ENCODE data around the gene DIO3.

The DIO3 gene

DNA sequence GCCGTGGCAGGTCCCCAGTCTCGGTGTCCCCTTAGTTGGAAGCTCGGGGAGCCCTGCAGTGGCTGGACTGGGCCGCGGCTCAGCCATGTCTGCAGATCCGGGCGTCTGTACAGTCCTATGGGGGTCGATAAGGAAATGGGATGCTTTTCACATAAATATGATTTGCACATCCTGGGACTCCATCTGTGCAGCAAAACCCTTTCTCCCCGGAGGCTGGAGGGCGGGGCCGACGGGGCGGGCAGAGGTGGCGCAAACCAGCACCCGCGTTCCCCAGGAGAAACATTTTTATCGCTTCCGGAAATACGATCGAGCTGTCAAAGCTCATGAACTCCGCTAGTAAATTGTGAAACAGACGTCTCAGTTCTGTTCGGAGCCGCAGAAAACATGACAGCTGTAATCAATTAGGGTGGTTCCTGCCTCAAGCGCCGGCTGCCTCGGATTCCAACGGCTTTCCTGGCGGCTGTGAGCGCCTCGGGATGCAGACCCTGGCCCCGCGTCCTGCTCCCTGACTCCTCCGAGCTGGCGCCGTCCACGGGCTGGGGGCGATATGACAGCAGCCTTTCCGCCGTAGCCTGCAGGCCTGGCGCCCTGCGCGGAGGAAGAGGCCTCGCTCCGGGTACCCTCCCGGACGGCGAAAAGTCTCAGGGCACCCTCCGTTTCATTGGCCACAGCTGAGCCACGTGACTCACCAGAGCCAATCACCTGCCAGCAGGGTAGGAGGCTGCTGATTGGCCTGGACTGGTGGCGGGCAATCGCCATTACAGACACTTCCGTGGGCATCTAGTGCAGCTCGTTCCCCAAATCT lies 23.0 kb downstream of the DIO3 start:
- DNase-seq, result no peak

DNA sequence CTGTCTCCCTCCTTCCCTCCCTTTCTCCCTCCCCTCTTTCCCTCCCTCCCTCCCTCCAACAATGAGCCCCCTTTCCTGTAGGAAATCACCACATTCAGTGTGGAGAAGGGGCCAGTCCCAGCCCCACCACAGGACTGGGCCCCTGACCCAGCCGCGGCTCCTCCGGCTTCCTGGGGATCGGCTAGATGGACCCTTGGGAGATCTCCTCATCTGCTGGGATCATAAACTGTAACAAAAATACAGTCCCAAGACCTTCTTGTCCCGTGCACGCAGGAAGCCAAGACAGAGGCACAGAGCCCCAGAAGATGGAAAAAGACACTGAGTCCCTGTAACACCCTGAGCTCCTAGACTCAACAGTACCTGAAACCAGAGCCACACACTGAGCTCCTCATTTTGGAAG lies 23.9 kb downstream of the DIO3 start:
- DNase-seq, result no peak

DNA sequence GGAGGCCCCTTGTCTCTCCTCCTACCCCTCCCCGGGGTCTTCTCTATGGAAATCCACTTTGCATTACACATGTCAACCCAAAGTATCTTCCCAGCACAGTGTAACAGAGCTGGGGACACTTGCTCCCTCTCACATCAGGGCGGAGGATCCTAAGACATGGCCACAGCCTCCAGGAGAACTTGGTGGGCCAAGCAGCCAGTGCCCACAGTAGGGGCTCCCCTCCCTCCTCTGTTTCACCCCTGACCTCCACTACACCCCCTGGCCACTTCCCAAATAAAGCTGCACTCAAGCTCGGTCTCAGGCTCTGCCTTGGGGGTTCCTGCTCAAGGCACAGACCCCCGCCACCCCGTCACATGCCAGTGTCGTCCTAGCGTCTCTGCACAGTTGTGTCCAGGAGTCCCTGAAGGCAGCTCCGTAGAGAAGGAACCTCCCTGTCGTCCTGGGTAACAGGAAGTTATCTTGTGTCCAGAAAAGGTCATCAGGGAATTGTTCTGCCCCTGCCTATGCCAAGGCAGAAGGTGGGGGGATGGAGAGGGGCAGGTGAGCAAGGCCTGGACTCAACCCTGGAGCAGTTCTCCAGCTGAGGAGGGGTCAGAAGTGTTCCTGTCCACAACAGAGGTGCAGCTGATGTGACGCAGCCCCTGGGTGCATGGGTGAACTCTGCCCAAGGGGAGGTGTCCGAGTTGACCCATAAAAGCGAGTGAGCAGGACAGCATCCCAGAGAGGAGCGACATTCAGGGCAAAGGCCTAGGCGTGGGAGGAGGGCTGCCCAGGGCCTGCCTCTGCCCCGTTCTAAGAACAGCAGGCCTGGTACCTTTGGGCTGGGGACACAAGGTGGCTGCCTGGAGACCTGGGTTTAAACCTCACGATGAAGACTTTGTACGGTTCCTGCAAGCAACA lies 25.5 kb downstream of the DIO3 start:
- DNase-seq, result no peak

DNA sequence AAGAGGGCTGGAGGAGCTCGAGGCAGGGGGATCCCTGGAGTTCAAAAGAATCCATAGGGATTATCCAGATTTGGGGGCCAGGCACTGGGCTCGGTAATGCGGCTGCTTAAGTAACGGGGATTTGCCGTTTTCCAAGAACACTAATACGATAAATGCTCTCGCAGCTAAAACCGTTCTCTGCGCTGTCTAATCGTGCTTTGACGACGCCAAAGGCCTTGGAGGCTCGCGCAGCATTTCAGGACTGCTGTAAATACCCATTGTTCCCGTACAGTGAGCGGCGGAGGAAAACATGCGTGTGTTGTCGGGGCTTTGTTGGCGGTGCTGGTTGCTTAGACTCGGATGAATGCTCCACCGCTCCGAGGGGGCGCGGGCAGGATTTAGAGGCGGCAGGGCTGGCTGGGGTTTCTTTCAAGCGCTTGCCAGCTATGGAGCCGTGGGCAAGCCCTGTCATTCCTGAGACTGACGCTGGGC lies 26.2 kb downstream of the DIO3 start:
- no peak for DNase-seq

DNA sequence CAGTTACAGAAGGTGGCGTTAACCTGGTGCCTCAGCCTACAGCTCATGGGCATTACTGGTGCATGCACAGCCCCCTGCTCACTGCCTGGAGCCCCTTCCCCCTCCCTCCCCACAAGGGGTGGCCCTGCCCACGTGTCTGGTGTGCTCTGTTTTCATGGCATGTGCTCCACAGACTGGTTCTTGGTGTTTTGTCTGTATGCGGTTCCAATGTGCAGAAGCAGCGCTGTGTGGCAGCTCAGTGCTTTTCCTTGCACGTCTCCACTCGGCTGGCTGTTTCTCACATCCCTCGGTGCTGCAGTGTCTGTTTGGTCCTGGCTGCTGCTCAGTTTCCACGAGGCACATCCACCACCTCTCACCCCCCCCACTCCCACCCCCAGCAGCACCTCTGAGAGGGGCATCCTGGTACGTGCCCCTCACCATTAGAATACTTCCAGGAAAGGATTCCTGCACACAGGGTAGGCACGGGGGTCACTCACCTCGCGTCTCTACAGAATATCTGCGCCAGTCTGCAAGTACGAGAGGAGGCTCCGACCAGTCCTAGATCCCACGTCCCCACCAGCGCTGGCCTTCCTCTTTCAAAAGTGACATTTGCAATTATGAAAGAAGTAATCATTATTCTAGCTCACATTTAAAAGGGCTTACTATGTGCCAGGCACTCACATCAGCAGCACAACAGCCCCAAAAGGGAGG lies 27.1 kb downstream of the DIO3 start:
- no peak for DNase-seq

DNA sequence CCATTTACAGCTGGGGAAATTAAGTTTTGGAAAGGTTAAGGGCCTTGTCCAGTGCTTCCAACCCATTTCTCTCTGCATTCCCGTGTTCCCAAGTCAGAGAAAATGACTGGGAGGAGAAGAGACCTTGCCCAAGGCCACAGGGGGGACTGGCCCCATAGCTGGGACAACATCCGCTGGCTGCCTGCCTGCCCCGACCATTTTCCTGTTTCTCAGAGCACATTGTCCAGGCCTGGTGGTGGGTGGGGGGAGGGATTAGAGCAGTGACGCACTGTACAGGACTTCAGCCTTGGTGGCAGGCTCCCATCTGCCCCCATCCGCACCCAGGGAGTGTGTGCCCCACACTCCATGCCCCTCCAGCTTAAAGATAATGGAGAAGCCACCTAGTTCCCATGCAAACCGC lies 27.7 kb downstream of the DIO3 start:
- DNase-seq, result no peak

DNA sequence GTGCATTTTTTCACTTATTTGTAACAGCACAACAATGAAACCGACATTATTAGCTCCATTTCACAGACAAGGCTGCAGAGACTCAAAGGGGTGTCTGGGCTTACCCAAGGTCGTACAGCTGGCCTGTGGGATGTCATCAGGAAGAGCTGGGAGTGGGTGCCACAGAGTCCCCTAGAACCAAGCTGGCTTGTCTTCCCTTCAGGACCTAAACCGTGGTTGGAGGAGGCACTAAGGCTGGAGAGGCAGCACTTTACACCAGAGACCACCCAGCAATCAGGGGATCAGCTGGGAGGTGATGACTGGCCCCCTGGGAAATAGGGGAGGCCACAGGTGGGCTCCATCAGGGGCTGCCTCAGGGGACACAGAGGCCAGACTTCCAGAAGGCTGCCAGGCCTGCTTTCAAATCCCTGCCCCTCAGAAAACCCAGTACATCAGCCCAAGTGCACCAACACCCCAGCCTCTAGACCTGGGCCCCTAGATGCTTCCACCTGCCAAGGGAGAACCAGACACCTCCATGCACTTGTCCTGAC lies 28.3 kb downstream of the DIO3 start:
- DNase-seq, result no peak

DNA sequence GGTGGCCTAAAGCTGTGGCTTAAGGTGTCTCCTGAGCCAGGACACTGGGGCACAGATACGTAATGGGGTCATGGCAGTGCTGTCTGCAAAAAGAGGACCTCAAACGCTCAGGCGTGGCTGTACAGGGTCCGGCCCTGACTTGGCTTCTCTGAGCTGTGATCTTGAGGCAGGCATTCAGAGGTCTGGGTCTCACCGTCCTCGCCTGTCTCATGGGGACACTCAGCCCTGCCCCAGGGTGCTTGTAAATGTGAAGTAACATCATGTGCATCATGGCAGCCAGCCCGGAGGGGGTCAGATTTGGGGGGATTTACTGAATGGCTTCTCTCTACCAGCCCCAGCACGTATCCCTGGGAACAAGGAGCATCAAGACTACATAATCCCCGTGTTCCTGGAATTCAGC lies 28.8 kb downstream of the DIO3 start:
- no peak for DNase-seq

DNA sequence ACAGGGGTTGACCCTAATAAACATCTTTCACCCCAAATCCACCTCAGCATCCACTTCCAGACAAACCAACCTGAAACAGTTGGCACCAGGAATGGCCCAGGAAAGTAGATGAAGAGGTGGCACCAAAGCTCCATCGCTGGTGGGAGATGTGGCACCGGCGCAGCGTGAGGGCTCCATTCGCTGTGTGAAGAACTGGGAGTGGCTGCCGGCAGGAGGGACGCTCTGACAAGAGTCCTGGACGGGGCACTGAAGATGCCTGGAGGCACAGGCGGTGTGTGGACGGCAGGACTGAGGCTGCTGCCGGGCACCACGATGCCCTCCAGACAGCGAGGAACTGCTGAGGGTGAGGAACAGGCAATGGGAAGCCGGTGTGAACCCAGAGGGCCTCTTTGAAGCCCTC lies 29.3 kb downstream of the DIO3 start:
- DNase-seq, result no peak

DNA sequence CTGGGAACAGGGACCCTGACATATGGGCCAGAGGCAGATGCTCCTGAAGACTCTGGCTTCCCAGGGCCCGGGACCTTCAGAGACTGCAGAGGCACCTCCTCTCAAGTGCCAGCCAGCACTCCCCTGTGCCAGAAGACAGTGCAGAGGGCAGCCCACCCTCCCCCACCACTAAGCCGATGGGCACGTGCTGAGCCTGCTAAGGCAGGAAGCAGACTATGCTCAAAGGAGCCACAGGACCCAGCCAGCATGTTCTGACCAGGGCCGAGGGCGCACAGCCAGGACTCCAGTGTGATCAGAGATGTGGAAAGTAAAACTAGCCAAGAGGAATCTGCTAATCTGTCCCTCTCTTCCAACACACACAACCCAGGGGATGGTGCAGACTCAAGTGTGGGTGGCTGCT lies 29.8 kb downstream of the DIO3 start:
- DNase-seq, result no peak

DNA sequence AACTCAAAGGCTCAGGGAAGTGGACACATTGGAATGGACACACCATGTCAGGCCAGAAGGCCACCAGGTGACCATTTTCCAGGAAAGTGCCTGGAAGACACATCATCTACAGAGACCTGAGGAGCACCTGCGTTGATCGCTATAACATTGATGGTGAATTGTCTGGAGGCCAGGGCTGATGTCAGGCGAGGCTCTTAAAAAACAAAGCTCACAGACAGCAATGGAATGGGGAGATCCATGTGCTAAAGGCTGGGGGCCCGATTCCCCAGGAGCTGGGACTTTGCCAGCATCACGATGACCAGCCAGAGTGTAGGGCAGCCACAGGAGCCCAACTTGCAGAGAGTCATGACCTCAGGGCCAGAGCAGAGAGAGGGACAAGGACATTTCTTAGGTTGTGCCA lies 30.3 kb downstream of the DIO3 start:
- DNase-seq, result no peak

DNA sequence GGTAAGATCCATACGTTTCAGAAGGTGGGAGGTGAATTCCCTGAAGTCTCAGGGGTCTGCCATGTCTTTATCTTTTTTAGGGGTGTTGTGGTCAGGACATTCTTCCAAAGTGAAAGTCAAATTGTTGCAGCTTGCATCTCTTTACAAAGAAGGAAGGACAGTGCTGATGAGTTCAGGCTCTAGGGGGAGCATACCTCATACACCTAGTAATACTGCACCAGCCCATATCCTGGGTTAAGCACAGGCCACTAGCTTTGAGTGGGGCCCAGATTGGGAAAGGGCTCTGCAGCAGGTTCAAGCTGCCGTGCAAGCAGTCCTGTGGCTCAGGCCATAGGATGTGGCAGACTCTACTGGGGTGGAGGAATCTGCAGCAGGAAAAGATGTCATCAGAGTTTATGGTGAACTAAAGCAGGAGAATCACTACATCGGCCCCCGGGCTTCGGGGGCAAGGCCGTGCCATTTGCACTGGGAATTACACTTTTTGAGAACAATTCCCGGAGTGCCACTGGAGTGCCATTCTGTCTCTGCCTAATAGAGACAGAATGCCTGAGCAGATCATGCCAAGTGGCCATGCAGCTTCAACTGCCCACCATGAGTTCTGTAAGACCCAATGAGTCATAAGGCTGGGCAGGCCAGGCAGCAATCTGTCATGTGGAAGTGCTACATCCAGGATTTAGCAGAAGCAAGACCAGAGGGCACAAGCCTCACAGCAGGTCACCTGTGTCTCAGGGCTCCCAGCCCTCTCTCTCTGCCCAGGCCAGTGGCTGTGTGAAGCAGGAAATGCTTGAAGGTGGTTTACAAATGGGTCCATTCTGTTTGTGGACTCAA lies 32.3 kb downstream of the DIO3 start:
- DNase-seq, result no peak

DNA sequence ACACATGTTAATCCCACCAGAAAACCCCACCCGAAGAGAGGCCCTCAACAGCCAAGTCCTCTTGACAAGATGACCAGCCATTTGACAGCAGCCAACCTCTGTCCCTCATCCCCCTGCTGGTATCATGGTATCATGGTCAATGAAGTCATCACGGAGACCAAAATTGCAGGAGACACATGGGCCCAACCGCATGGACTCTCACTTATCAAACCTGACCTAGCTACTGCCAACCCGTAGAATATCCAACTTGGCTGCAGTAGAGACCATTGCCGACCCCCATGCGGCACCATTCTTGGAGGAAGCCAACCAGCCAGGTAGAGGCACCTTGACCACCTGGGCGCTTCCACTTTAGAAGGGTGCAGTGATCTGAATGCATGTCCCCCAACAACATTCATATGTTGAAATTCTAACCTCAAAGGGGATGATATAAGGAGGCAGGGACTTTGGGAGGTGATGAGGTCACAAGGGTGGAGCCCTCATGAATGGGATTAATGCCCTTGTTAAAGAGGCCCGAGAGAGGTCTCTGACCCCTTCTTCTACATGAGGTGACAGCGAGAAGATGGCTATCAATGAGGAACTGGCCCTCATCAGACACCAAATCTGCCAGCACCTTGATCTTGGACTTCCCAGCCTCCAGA lies 33.3 kb downstream of the DIO3 start:
- no peak for DNase-seq

DNA sequence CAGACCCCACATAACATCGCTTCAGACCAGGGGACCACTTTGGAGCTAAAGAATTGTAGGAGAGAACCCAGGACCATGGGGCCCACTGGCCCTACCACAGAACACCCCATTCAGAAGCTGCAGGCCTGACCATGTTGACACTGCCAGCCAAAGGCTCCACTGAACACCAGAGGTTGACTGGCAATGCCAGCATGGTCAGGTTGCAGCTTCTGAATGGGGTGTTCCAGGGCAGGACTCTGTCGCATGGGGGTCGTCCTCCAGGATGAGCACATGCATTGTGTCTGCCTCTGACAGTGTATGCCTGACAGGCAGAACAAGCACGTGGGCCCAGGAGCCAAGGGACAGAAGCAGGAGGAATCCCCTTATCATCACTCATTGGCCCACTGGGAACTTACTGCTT lies 34.1 kb downstream of the DIO3 start:
- DNase-seq, result no peak

DNA sequence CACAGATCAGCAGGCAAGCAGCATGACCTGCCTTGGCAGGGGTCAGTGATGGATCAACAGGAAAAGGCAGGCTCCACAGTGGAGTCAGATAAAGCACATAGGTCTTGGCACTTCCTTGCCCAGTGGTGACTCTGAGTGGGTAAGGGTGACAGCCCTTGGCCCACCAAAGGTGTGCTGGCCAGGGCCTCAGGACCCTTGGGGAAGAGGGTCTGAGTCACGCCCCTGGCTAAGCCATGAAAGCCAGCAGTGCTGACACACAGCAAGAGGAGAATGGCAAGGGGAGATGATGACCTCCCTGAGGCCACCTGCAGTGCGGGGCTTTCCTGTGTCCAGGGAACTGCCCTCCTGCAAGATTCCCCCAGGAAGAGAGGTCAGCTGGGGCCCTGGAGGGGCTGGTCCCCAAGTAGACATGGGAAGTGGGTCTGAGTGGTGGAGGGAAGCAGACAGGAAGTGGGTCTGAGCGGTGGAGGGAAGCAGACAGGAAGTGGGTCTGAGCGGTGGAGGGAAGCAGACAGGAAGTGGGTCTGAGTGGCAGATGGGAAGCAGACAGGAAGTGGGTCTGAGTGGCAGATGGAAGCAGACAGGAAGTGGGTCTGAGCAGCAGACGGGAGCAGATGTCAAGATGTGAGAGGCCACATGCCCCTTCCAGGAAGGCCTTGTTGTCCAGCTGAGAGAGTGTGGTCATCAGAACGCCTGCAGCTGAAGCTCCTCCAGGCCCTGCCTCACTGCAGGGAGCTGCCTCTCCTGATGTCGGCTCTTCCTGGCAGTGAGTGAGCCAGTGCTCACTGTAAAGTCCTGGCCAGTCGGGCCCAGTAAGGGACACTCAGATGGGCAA lies 34.8 kb downstream of the DIO3 start:
- DNase-seq, result no peak

DNA sequence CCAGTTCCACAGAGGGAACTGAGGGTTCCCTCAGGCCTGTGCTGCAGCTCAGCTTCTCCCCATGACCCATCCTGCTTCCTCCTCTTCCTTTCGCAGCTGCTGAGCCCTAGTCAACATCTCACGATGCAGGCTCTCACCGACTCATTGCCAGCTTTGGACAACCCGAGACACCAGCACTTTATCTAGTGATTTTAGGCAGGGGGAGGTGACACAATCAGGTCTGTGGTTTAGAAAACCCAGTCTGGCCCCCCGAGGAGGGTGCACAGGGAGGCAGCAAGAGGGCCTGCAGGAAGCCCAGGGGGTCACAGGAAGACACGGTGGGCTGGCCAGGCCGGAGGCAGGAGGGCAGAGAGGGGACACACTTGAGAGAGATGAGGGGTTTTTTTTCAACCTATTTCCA lies 35.4 kb downstream of the DIO3 start:
- no peak for DNase-seq

DNA sequence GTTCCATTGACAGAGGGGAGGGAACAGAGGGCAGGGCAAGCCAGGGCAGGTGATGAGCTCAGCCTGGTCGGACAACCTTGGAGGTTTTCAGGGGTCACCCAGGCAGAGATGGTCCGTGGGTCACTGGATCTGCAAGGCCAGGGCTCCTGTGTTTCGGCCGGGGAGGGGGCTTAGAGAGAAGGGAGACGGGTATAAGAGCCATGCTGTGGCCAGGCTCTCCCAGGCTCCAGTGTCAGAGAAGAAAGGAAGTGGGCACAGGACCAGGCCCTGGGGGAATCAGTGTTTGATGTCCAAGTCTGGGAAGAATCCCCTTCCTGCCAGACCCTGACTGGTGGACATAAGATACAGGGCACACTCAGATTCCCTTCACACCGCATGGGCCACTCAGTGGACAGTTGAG lies 36.9 kb downstream of the DIO3 start:
- no peak for DNase-seq

DNA sequence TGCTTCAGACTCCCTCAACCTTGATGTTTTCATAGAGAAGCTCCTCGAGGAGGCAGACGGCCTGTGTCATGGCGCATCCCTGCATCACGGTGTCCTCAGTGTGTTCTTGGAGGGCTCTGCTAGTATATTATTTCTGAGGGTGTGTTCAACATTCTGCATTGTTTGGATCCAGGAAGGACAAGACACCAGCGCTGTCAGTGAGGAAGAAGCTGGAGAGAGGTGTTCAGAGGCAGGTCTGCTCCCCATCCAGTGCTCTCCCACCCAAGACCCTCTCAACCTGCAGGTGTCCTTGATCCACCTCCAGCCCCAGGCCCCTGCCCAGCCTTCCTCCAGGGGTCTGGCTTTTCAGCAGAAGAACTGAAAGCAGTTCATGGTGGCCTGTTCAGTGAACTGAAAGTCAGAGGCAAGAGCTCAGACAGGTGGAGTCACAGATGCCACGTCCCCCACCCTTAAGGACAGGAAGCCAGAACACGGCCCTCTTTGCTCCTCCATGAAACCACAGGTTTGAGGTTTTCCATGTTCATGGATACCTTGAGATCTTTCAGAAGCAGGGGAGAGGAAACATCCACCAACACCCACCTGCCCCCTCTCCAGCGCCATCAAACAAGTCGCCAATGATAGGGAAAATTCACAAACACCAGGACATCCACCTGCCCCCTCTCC lies 37.4 kb downstream of the DIO3 start:
- DNase-seq, result no peak

DNA sequence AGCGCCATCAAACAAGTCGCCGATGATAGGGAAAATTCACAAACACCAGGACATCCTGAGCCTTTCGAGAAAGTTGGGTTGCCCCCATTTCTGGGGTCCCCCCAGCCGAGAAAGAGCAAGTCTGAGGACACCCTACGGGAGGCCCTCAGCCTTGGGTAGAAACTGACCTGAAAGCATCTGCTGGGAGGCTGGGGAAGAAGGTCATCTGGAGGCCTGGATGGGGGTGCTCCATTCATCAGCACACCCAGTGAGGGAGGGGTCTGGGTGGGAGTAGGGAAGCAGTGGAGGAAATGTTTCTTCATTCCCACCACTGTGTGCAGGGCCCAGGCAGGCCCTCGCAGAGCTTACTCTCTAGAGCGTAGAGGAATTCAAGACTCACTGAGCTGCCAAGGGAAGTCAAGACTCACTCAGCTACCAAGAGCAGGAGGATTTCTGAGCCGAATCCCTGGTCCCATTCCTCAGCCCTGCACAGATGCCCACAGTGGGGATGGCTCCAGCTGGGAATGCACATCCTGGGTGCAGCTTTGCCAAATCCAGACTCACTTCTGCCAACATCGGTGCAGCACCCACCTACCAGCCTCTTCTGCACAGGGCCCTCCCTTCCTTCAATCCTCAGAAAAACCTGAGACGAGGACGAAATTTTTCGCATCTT lies 38.1 kb downstream of the DIO3 start:
- no peak for DNase-seq

Measured in RPMI8226 (cell line).